AG04450 (cell line): ENCODE measurements around the gene SDCBP2. TPM values are rescaled to one million over a fixed set of nuclear protein-coding genes. Genes with fewer than 3 reads are reported as not detected.

Source experiments
- CTCF ChIA-PET: fragments of 300-600, 350-600 bp; formaldehyde crosslinking; extraction: SDS; loops from one replicate; lab custom pipeline; 2022; ENCODE audit warnings: antibody characterized with exemption, inconsistent platforms; lab: Charles Lee
- POLR2A ChIA-PET: fragments of 350-600 bp; formaldehyde crosslinking; extraction: SDS; loops from one replicate; lab custom pipeline; 2021; ENCODE audit warnings: antibody characterized with exemption, inconsistent platforms; lab: Yijun Ruan, JAX
- DNase-seq: peaks from one replicate; pipeline ENCODE4 v3.0.0-alpha.2; 2011; ENCODE audit warnings: low read depth, low spot score
- H3K27ac ChIP-seq: one replicate; pipeline ENCODE4 v1.5.1; 2012; ENCODE audit warnings: low read depth, low read length, control low read depth
- H3K27me3 ChIP-seq: one replicate; pipeline ENCODE4 v1.6.0; 2012; ENCODE audit warnings: low read length; ENCODE audit not compliant: control insufficient read depth, insufficient read depth
- H3K4me3 ChIP-seq: 2 replicates; pipeline ENCODE4 v1.5.1; 2011; ENCODE audit warnings: mild to moderate bottlenecking, low read depth, low read length, control low read depth
- H3K9me3 ChIP-seq: 2 replicates; pipeline ENCODE4 v1.5.1; 2012; ENCODE audit warnings: low read length; ENCODE audit not compliant: control insufficient read depth, insufficient read depth
- polyA plus RNA-seq: library from polyadenylated mRNA; depleted of rRNA; stranded (reverse); fragments of >200 nt; gene quantifications from 2 replicates; pipeline ENCODE4 v1.2.3, GENCODE V29; 2011
- TF ChIP-seq, protein P1 (sequence below): IDR thresholded peaks from 2 replicates; pipeline ENCODE4 v1.5.1; 2011; ENCODE audit warnings: low read depth, low read length, control low read depth, inconsistent platforms

SDCBP2 gene
- polyA plus RNA-seq, 1 experiment: 2.0 TPM

- Histone ChIP-seq H3K27ac (no peak overlapping the region), H3K27me3 (no peaks in the 10 kb centered on the region), H3K4me3 (no peak overlapping the region), H3K9me3 (peaks cover 12% of the 10 kb centered on the region)
- TF ChIP-seq, protein P1, sequence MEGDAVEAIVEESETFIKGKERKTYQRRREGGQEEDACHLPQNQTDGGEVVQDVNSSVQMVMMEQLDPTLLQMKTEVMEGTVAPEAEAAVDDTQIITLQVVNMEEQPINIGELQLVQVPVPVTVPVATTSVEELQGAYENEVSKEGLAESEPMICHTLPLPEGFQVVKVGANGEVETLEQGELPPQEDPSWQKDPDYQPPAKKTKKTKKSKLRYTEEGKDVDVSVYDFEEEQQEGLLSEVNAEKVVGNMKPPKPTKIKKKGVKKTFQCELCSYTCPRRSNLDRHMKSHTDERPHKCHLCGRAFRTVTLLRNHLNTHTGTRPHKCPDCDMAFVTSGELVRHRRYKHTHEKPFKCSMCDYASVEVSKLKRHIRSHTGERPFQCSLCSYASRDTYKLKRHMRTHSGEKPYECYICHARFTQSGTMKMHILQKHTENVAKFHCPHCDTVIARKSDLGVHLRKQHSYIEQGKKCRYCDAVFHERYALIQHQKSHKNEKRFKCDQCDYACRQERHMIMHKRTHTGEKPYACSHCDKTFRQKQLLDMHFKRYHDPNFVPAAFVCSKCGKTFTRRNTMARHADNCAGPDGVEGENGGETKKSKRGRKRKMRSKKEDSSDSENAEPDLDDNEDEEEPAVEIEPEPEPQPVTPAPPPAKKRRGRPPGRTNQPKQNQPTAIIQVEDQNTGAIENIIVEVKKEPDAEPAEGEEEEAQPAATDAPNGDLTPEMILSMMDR: no peak
- ChIA-PET CTCF (interaction anchor here (1.5 to 2.5 kb wide), 4 partner anchors 121 to 188 kb away, joined by 4 to 15 read pairs (median 10); no protein-coding TSS in a partner anchor), POLR2A (no interaction called here)
- DNase-seq: no peak
These were observed 13.1 kb downstream of the SDCBP2 start for GRCh38 chr20:1315804-1316203.

- no peaks in the 10 kb centered on the region for H3K27me3 ChIP-seq
- DNase-seq: no peak
- TF ChIP-seq, protein P1: peak; percentile 95
- ChIA-PET POLR2A (no interaction called here), CTCF (interaction anchor here (0.7 to 2.5 kb wide), 22 partner anchors 9 to 194 kb away, joined by 3 to 41 read pairs (median 4); partner anchors contain the start of gene NSFL1C)
- peak overlapping the region; percentile 45; the same call in 1 of the 2 replicates for H3K4me3 ChIP-seq
- H3K9me3 ChIP-seq: peaks cover 6% of the 10 kb centered on the region; the same call in 1 of the 2 replicates
- H3K27ac ChIP-seq: no peak overlapping the region
These were observed 15.5 kb downstream of the SDCBP2 start for GRCh38 chr20:1313236-1313964.

GRCh38 chr20:1312904-1313235, 16.1 kb downstream of the SDCBP2 start:
- POLR2A ChIA-PET: interaction anchor here (0.6 kb wide), 1 partner anchor 79 kb away, joined by 6 read pairs; no protein-coding TSS in a partner anchor
- Histone ChIP-seq H3K4me3 (no peak overlapping the region), H3K9me3 (peaks cover 6% of the 10 kb centered on the region; the same call in 1 of the 2 replicates), H3K27me3 (no peaks in the 10 kb centered on the region), H3K27ac (no peak overlapping the region)
- DNase-seq: no peak
- TF ChIP-seq, protein P1: no peak
- CTCF ChIA-PET: interaction anchor here (0.6 to 2.5 kb wide), 23 partner anchors 9 to 1048 kb away, joined by 3 to 41 read pairs (median 5); partner anchors contain the start of gene NSFL1C

GRCh38 chr20:1312308-1312707, 16.6 kb downstream of the SDCBP2 start:
- TF ChIP-seq, protein P1: no peak
- no peaks in the 10 kb centered on the region for H3K27me3 ChIP-seq
- peaks cover 6% of the 10 kb centered on the region; the same call in 1 of the 2 replicates for H3K9me3 ChIP-seq
- no peak overlapping the region for H3K4me3 ChIP-seq
- H3K27ac ChIP-seq: no peak overlapping the region
- POLR2A ChIA-PET: interaction anchor here (0.6 kb wide), 2 partner anchors 79 to 108 kb away, joined by 4 to 6 read pairs; no protein-coding TSS in a partner anchor
- no peak for DNase-seq
- CTCF ChIA-PET: interaction anchor here (0.6 to 2.5 kb wide), 17 partner anchors 8 to 1047 kb away, joined by 3 to 41 read pairs (median 5); partner anchors contain the start of gene NSFL1C
